HG03469 (cell line): Measurements from ENCODE around the gene RAI1.
A peak's percentile ranks its signal among the peaks of the same experiment; 100 is the strongest.

Experiments
- ATAC-seq: cut with Tn5 transposase; IDR thresholded peaks from one replicate; pipeline ENCODE4 v1.9.1; 2021; ENCODE audit warnings: mild to moderate bottlenecking, moderate library complexity, moderate number of reproducible peaks; ENCODE audit not compliant: unreplicated experiment

RAI1 gene

GRCh38 chr17:17748179-17748578 is 66.9 kb downstream of the RAI1 start:
- ATAC-seq: no peak

GRCh38 chr17:17748604-17749003 is 67.3 kb downstream of the RAI1 start:
- no peak for ATAC-seq

- ATAC-seq: no peak
These were observed 67.9 kb downstream of the RAI1 start for GRCh38 chr17:17749025-17749772.

GRCh38 chr17:17749921-17750320 is 68.7 kb downstream of the RAI1 start:
- ATAC-seq: no peak

- ATAC-seq: no peak
These were observed 69.6 kb downstream of the RAI1 start for GRCh38 chr17:17750881-17751280.

GRCh38 chr17:17751489-17752088 is 70.3 kb downstream of the RAI1 start:
- no peak for ATAC-seq

- ATAC-seq: peak; percentile 53
These were observed 71.0 kb downstream of the RAI1 start for GRCh38 chr17:17752089-17752820.

- no peak for ATAC-seq
These were observed 71.6 kb downstream of the RAI1 start for GRCh38 chr17:17752821-17753321.

- ATAC-seq: no peak
These were observed 73.7 kb downstream of the RAI1 start for GRCh38 chr17:17754719-17755686.

- no peak for ATAC-seq
These were observed 74.5 kb downstream of the RAI1 start for GRCh38 chr17:17755715-17756114.

GRCh38 chr17:17757391-17757791 is 76.1 kb downstream of the RAI1 start:
- no peak for ATAC-seq

GRCh38 chr17:17757956-17758845 is 76.9 kb downstream of the RAI1 start:
- no peak for ATAC-seq

- ATAC-seq: no peak
These were observed 77.8 kb downstream of the RAI1 start for GRCh38 chr17:17758941-17759563.

GRCh38 chr17:17760350-17760749 is 79.1 kb downstream of the RAI1 start:
- no peak for ATAC-seq

GRCh38 chr17:17760872-17761550 is 79.8 kb downstream of the RAI1 start:
- no peak for ATAC-seq

GRCh38 chr17:17761894-17762743 is 80.9 kb downstream of the RAI1 start:
- no peak for ATAC-seq

- no peak for ATAC-seq
These were observed 81.5 kb downstream of the RAI1 start for GRCh38 chr17:17762744-17763105.

- ATAC-seq: no peak
These were observed 81.9 kb downstream of the RAI1 start for GRCh38 chr17:17763136-17763535.
